ENCODE results near the gene TAF5L. TPM values are rescaled to one million over a fixed set of nuclear protein-coding genes. Genes with fewer than 3 reads are reported as not detected.

TAF5L gene
- total and polyA plus RNA-seq, 2 of the 8 experiments (the other 6 are each of a cell fraction or from before 2014, with no cell fraction given) = 17.7 to 23.3 TPM

DNA sequence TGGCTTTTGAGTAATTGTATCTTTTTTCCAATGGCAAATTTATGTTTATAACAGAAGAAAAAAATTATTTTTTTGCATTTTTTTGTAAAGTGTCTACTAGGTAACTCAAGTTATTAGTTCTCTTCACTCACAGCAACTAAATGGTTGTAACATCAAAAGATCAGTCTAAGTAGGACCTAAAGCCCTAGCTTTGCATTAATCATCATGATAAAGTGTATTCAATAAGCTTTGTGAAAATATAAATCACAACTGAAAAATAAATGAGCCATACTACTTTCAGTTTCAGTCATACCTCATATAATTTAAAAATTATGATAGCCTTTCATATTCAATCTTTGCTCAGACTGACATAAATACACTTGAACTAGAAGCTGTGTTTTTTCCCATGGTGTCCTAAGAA lies 6.9 kb downstream of the TAF5L start:
- H4K20me1 ChIP-seq (replicated peaks in 1 of 2; ENCODE audit: control insufficient read depth in 1 of 2, insufficient read depth in 2 of 2, low read length in 2 of 2) = peaks cover 4 to 8% of the 10 kb centered on the region in 2 experiments
- H3K4me3 ChIP-seq (ENCODE audit: extremely low read depth in 1 of 4, insufficient read depth in 2 of 4, low read depth in 3 of 4, low read length in 4 of 4) = no peak overlapping the region
- no peak overlapping the region for H2BK5ac ChIP-seq (ENCODE audit: low read depth, low read length)
- H3K4ac ChIP-seq (replicated peaks; ENCODE audit: insufficient read length, low read depth, low read length) = no peak overlapping the region
- peaks cover 10 to 82% of the 10 kb centered on the region in 2 experiments; a peak in 3 of 4 replicates for H3K79me2 ChIP-seq (ENCODE audit: control insufficient read depth in 1 of 2, insufficient read depth in 2 of 2, low read length in 2 of 2)
- no peak overlapping the region for H2AK5ac ChIP-seq (ENCODE audit: low read depth, low read length)
- CTCF ChIA-PET (ENCODE audit: partially characterized antibody) = interaction anchor here (0.7 kb wide), 1 partner anchor 56 kb away, joined by 3 read pairs; no protein-coding TSS in a partner anchor
- H3K18ac ChIP-seq (ENCODE audit: extremely low read depth, low read length) = no peak overlapping the region
- FAIRE-seq (no peak), DNase-seq (ENCODE audit: low read depth in 1 of 2, low spot score in 2 of 2) (no peak)
- H4K91ac ChIP-seq (replicated peaks; ENCODE audit: insufficient read length, low read length) = no peak overlapping the region
- H3K4me2 ChIP-seq (ENCODE audit: insufficient read depth in 1 of 2, low read depth in 2 of 2, low read length in 2 of 2) = no peak overlapping the region
- H3K23me2 ChIP-seq (ENCODE audit: low read depth, low read length) = no peaks in the 10 kb centered on the region
- H4K5ac ChIP-seq (ENCODE audit: insufficient read length, low read depth, low read length) = no peak overlapping the region
- H2BK15ac ChIP-seq (ENCODE audit: low read length) = no peak overlapping the region
- no peak overlapping the region for H2AFZ ChIP-seq (ENCODE audit: low read length)
- peaks cover 0 to under 1% (median 0%) of the 10 kb centered on the region in 4 experiments; a peak in 1 of 8 replicates for H3K36me3 ChIP-seq (ENCODE audit: control insufficient read depth in 2 of 4, insufficient read depth in 4 of 4, low read length in 3 of 4)
- H3K23ac ChIP-seq (ENCODE audit: insufficient read length) = no peak overlapping the region
- POLR2A ChIA-PET (ENCODE audit: partially characterized antibody) = no interaction called here
- no peak overlapping the region for H4K8ac ChIP-seq (ENCODE audit: extremely low read depth, insufficient read depth, low read length)
- H2BK120ac ChIP-seq (replicated peaks; ENCODE audit: low read depth, low read length) = no peak overlapping the region
- peaks cover 19% of the 10 kb centered on the region for H3K79me1 ChIP-seq (ENCODE audit: low read depth, low read length)
- no peaks in the 10 kb centered on the region for H3K9me3 ChIP-seq (ENCODE audit: insufficient read depth in 2 of 2, low read depth in 1 of 2, low read length in 1 of 2)
- no peak overlapping the region for H3K14ac ChIP-seq (ENCODE audit: insufficient read length)
- no peak overlapping the region for H3K9ac ChIP-seq (replicated peaks in 1 of 4; ENCODE audit: extremely low read depth in 1 of 4, low read depth in 3 of 4, low read length in 3 of 4)
- H2BK12ac ChIP-seq (ENCODE audit: low read depth, low read length) = no peak overlapping the region
- no peak overlapping the region for H3K56ac ChIP-seq (replicated peaks; ENCODE audit: insufficient read length, low read depth, low read length)
- H2BK20ac ChIP-seq (ENCODE audit: low read length) = no peak overlapping the region
- peaks cover 0 to 2% (median 0%) of the 10 kb centered on the region in 4 experiments; a peak in 1 of 7 replicates for H3K27me3 ChIP-seq (replicated peaks in 1 of 4; ENCODE audit: control insufficient read depth in 3 of 4, extremely low read depth in 1 of 4, insufficient read depth in 3 of 4, low read length in 3 of 4)
- TF ChIP-seq SIN3A (conservative IDR thresholded peaks at IDR 0.05 in 1 of 2, IDR thresholded peaks at IDR 0.05 in 1 of 2; ENCODE audit: low read depth in 1 of 2, low read length in 2 of 2) = no peak
- no peak for TF ChIP-seq CREB1 (IDR thresholded peaks at IDR 0.05)
- no peak for TF ChIP-seq POLR2AphosphoS5 (IDR thresholded peaks at IDR 0.05; ENCODE audit: low read depth, low read length)
- TF ChIP-seq EZH2 (IDR thresholded peaks at IDR 0.05; ENCODE audit: low read depth, low read length, severe bottlenecking) = no peak
- no peak for TF ChIP-seq SAP30 (IDR thresholded peaks at IDR 0.05; ENCODE audit: insufficient read depth, insufficient replicate concordance, low read length)
- TF ChIP-seq CBX5 (IDR thresholded peaks at IDR 0.05; ENCODE audit: low read depth, low read length) = no peak
- TF ChIP-seq JUN (IDR thresholded peaks at IDR 0.05; ENCODE audit: low read depth, low read length) = no peak
- TF ChIP-seq, protein P1, sequence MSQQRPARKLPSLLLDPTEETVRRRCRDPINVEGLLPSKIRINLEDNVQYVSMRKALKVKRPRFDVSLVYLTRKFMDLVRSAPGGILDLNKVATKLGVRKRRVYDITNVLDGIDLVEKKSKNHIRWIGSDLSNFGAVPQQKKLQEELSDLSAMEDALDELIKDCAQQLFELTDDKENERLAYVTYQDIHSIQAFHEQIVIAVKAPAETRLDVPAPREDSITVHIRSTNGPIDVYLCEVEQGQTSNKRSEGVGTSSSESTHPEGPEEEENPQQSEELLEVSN (IDR thresholded peaks at IDR 0.05) = no peak
- TF ChIP-seq RXRA (IDR thresholded peaks at IDR 0.05; ENCODE audit: insufficient read depth, low read depth, low read length) = no peak
- TF ChIP-seq ZNF274 (IDR thresholded peaks at IDR 0.05; ENCODE audit: borderline replicate concordance, extremely low read depth, low read length) = no peak
- no peak overlapping the region for H3K27ac ChIP-seq (ENCODE audit: low read depth, low read length)
- H3K4me1 ChIP-seq (replicated peaks in 1 of 4; ENCODE audit: control insufficient read depth in 3 of 4, insufficient read depth in 4 of 4, low read length in 3 of 4) = peaks cover 0 to 4% (median under 1%) of the 10 kb centered on the region in 4 experiments; a peak in 4 of 7 replicates
